NCI-H1436 (cell line): ENCODE results near the gene IBSP.

Experiments used
- DNase-seq: peaks from one replicate; lab custom pipeline; 2025; lab: John Stamatoyannopoulos, UW

The IBSP gene

GRCh38 chr4:87838890-87839591 lies 39.7 kb downstream of the IBSP start:
- DNase-seq = peak; percentile 15

GRCh38 chr4:87839592-87839946 lies 40.2 kb downstream of the IBSP start:
- no peak for DNase-seq

GRCh38 chr4:87840149-87840548 lies 40.8 kb downstream of the IBSP start:
- DNase-seq = no peak

GRCh38 chr4:87843936-87844335 lies 44.6 kb downstream of the IBSP start:
- DNase-seq = no peak

GRCh38 chr4:87844452-87844851 lies 45.1 kb downstream of the IBSP start:
- DNase-seq = no peak

GRCh38 chr4:87846226-87846625 lies 46.9 kb downstream of the IBSP start:
- no peak for DNase-seq

- DNase-seq = peak; percentile 25
These were observed 49.4 kb downstream of the IBSP start for GRCh38 chr4:87848622-87849351.

GRCh38 chr4:87849612-87850011 lies 50.3 kb downstream of the IBSP start:
- no peak for DNase-seq

- DNase-seq = no peak
These were observed 52.0 kb downstream of the IBSP start for GRCh38 chr4:87851332-87851731.

GRCh38 chr4:87851953-87852352 lies 52.6 kb downstream of the IBSP start:
- no peak for DNase-seq

GRCh38 chr4:87853108-87853507 lies 53.8 kb downstream of the IBSP start:
- no peak for DNase-seq

- no peak for DNase-seq
These were observed 54.5 kb downstream of the IBSP start for GRCh38 chr4:87853891-87854290.

- DNase-seq = no peak
These were observed 56.2 kb downstream of the IBSP start for GRCh38 chr4:87855559-87855958.

GRCh38 chr4:87856816-87857215 lies 57.5 kb downstream of the IBSP start:
- no peak for DNase-seq

- DNase-seq = no peak
These were observed 58.4 kb downstream of the IBSP start for GRCh38 chr4:87857789-87858188.
